NOMO-1 treated with dmso at 0.1 percent for 144 hours (cell line): ENCODE measurements around the gene VPS50.

ENCODE experiments used
- DNase-seq: peaks from one replicate; lab custom pipeline; 2025; ENCODE audit not compliant: unreplicated experiment; lab: John Stamatoyannopoulos, UW

VPS50 gene

GRCh38 chr7:93231799-93232672, at the start of gene VPS50:
TSS of gene VPS50 (plus strand) at chr7:93232366. CDS start at chr7:93232468, 102 bp downstream.
- peak; percentile 100 for DNase-seq

DNA sequence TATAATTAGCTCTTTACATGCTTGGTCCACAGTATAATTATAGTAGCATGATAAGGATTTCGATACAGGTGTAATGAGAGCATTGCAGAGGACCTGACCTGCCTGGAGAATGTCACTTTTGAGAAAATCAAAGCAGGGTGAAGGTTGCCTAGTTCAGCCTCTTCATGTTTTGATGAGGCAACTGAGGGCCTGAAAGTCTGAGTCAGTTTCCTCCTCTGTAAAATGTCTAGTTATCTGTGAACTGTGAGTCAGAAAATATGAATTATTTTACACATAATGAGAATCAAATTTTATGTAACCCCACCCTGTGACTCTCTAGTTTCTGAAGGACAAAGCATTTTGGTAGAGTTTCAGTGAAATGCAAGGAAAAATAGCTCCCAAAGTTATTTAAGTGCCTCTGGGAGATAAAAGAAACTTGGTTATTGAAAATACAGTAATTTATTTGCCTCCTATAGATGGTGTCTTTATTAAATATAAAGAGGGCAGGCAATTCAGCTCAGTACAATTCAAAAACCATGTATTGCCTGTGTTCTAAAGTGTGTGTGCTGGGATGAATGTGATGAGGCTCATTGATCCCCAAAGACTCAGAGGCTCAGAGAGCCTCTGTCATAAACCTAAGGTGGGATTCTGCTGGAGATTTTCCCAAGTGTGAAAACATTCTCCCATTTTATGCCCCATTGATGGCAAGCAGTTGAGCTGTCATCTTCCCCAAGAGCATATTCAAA, 46.7 kb upstream of the VPS50 start:
- DNase-seq: no peak

GRCh38 chr7:93188870-93189634, 43.1 kb upstream of the VPS50 start:
- peak; percentile 39 for DNase-seq

GRCh38 chr7:93194386-93194785, 37.8 kb upstream of the VPS50 start:
- DNase-seq: peak; percentile 31

- DNase-seq: peak; percentile 98
These were observed 35.8 kb upstream of the VPS50 start for GRCh38 chr7:93196336-93196735.

GRCh38 chr7:93198472-93198871, 33.7 kb upstream of the VPS50 start:
- no peak for DNase-seq

DNA sequence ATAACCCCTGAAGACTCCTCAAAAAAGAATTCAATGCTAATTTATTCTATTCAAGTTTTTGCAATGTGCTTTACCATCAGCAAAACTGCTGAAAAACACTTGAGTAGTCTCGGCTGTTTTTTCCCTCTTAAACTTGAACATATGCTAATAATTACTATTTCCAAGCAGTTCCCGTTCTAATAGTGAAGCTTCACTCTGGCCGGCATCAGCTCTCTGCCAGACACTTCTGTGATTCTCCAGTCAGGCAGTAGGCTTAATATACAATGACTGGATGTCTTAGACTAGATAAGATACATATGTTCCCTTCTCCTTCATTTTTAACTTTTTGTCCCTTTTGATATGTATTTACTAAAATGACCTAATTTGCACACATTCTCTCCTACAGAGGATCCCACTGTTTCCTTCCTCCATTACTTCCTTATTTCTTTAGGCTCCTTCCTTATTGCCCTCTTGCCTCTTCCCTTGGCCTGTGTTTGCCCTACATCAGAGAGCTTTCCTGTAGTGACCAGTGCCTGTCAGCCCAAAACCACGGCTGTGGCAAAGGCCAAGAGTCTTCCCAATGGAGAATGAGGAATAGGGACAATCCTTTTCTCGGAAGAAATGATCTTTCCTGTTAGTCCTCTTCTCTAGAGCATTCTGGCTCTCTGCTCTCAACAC, 29.4 kb upstream of the VPS50 start:
- DNase-seq: no peak

DNA sequence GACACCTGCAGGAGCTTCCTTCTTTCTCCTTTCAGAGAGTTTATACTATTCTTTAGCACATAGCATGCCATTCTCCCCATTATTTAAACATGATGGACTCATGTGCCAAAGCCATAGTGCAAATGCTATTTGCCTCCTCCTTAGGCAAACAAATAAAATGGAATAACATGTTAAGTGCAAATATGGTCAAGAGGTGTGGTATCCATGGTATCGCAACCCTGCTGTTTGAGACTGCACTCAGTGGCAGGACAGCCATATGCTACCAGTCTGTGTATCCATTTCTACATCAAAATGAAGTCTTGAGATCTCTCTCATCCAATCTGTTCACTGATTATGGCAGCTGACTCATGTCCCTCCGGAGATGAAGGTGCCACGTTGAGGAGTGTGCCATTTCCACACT, 28.7 kb upstream of the VPS50 start:
- DNase-seq: no peak

DNA sequence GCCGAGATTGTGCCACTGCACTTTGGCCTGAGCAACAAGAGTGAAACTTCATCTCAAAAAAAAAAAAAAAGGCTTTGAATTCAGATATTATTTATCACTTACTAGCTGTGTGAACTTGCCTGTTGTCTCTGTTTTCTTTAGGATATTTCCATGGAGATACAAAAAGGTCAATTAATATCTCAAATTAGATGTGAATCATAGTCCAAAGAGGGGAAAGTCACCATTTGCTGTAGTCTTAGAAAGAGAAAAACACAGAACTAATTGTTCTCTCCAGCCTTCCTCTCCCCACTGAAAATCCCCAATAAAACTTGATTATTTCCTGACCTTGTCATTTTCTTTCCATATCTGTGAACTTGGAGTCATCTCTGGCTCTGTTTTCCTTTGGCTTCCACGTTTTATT, 27.1 kb upstream of the VPS50 start:
- no peak for DNase-seq

GRCh38 chr7:93211228-93211818, 20.8 kb upstream of the VPS50 start:
- DNase-seq: no peak

DNA sequence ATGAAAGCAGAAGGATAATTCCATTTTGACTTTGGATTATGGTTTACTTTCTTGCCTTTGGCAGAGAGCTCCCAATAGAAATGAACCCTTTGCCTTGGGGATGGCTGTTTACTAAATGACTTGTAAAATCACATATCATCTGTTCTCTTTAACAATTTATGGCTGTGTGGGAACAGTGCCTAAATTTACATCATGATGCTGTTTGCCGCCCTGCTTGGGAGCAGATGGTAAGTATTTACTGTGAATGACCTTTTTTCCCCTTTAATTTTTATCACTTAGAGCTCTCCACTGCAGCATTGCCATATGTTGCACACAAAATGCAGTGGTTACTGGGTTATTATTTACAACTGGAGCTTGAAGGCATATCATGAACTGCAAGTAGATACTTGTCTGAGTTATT, 19.3 kb upstream of the VPS50 start:
- DNase-seq: no peak

GRCh38 chr7:93218997-93219827, 13.0 kb upstream of the VPS50 start:
- DNase-seq: peak; percentile 39

GRCh38 chr7:93219868-93220267, 12.3 kb upstream of the VPS50 start:
- no peak for DNase-seq

GRCh38 chr7:93226310-93226709, 5.9 kb upstream of the VPS50 start, which contains the start of gene HEPACAM2:
TSS of gene HEPACAM2 (minus strand) at chr7:93226469.
- no peak for DNase-seq

- peak; percentile 73 for DNase-seq
These were observed 3.9 kb upstream of the VPS50 start for GRCh38 chr7:93228302-93228701.

DNA sequence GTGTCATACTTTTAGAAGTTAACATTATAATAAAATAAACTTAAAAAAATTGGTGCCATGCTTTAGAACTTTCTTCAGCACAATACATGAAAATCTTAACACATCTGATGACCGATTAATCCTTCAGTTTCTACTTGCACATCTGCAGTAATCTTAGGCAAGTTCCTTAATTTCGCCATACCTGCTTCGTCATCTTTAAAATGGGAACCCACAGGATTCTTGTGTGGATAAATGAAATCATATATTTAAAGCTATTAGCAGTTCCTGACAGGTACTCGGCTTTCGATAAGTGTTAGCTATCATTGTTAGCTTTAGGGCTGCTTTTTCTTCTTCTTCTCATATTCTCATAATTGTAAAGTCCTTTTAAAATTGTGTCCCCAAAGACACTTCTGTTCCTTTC, 907 bp upstream of the VPS50 start:
- DNase-seq: peak; percentile 65

DNA sequence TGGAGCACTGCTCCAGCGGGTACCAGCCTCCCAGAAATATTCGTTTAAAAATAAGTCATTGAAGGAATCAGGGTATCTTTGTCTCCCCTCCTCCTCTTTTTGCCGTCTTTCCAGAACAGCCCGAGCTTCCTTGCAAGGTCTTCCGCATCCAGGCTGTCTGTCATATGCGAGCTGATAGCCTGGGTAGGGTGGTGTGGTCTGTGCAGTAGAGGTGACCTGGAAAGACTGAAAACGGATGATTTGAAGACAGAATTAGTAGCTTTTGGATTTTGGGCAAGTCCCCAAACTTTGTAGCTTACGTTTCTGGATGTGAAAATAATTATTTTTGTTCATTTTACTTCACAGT, 480 bp downstream of the VPS50 start:
- DNase-seq: peak; percentile 26

DNA sequence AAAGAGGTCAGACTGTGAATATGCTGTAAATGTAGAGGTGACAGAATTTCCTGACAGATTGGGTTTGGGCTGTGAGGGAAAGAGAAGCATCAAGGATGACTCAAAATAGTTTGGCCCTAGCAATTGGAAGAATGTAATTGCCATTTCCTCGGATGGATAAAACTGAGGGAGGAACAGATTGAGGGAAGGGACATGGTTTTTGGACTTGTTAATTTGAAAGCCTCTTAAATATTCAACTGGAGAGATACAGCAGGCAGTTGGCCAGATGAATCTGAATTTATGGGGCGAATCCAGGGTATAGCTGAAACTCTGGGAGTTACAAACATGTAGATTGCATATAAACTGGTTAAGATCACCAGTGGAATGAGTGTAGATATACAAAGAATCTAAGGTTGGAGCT, 3.4 kb downstream of the VPS50 start:
- no peak for DNase-seq

GRCh38 chr7:93238131-93238530, 6.0 kb downstream of the VPS50 start:
- no peak for DNase-seq

- no peak for DNase-seq
These were observed 6.6 kb downstream of the VPS50 start for GRCh38 chr7:93238748-93239147.
